GM15510 (cell line): Measurements from ENCODE around the gene NR6A1.

Source experiments
- POLR2A ChIP-seq: IDR thresholded peaks from 3 replicates; pipeline ENCODE4 v1.6.1; 2011; ENCODE audit warnings: borderline replicate concordance; ENCODE audit not compliant: insufficient read length; ENCODE audit errors: extremely low read depth

The NR6A1 gene

GRCh38 chr9:124802426-124802825 is 31.3 kb upstream of the NR6A1 start:
- no peak for TF ChIP-seq POLR2A

GRCh38 chr9:124801356-124801755 is 30.2 kb upstream of the NR6A1 start:
- no peak for TF ChIP-seq POLR2A

- no peak for TF ChIP-seq POLR2A
Observed at GRCh38 chr9:124800306-124801259, 29.5 kb upstream of the NR6A1 start.

GRCh38 chr9:124799274-124800006 is 28.3 kb upstream of the NR6A1 start:
- no peak for TF ChIP-seq POLR2A

- TF ChIP-seq POLR2A = no peak
Observed at GRCh38 chr9:124797343-124798103, 26.4 kb upstream of the NR6A1 start.

- no peak for TF ChIP-seq POLR2A
Observed at GRCh38 chr9:124795881-124796431, 24.8 kb upstream of the NR6A1 start.

GRCh38 chr9:124794902-124795491 is 23.9 kb upstream of the NR6A1 start:
- no peak for TF ChIP-seq POLR2A

GRCh38 chr9:124793015-124793541 is 22.0 kb upstream of the NR6A1 start:
- no peak for TF ChIP-seq POLR2A

- no peak for TF ChIP-seq POLR2A
Observed at GRCh38 chr9:124792257-124793014, 21.3 kb upstream of the NR6A1 start.

- no peak for TF ChIP-seq POLR2A
Observed at GRCh38 chr9:124790801-124791505, 19.8 kb upstream of the NR6A1 start.

GRCh38 chr9:124790301-124790700 is 19.2 kb upstream of the NR6A1 start:
- no peak for TF ChIP-seq POLR2A

GRCh38 chr9:124789531-124789930 is 18.4 kb upstream of the NR6A1 start:
- TF ChIP-seq POLR2A = no peak
